ENCODE measurements around the gene FASN. TPM values are rescaled to one million over a fixed set of nuclear protein-coding genes. Genes with fewer than 3 reads are reported as not detected.
A peak's percentile ranks its signal among the peaks of the same experiment; 100 is the strongest.

The FASN gene
- total RNA-seq, 6 donors from 2014 or later: 191 to 805 (median 577) TPM

DNA sequence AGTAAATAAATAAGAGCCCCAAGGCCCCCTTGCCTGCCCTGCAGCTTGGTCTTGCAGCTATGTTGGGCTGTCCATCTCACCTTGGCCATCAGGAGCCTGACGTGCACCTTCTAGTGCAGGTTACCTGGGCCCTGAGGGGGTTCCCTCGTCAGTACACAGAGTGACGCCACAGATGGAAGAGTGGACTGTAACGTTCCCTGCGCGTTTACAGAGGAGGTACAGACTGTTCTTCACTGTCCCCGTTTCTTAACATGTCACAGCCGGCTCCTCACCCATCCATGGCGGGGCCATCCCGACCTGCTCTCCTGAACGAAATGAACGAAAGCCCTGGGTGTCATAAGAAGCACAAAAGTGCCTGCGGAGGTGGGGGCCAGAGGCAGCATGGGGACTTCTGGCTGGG is 15.9 kb upstream of the FASN start:
- 88 to 92% methylated on average over 13 of the region's 13 CpGs for WGBS, 2 donors
- no peaks in the 10 kb centered on the region for H3K27me3 ChIP-seq
- no peak for TF ChIP-seq EP300 (IDR thresholded peaks at IDR 0.05)
- TF ChIP-seq, protein P1, sequence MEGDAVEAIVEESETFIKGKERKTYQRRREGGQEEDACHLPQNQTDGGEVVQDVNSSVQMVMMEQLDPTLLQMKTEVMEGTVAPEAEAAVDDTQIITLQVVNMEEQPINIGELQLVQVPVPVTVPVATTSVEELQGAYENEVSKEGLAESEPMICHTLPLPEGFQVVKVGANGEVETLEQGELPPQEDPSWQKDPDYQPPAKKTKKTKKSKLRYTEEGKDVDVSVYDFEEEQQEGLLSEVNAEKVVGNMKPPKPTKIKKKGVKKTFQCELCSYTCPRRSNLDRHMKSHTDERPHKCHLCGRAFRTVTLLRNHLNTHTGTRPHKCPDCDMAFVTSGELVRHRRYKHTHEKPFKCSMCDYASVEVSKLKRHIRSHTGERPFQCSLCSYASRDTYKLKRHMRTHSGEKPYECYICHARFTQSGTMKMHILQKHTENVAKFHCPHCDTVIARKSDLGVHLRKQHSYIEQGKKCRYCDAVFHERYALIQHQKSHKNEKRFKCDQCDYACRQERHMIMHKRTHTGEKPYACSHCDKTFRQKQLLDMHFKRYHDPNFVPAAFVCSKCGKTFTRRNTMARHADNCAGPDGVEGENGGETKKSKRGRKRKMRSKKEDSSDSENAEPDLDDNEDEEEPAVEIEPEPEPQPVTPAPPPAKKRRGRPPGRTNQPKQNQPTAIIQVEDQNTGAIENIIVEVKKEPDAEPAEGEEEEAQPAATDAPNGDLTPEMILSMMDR (IDR thresholded peaks at IDR 0.05): no peak
- no peak for TF ChIP-seq POLR2A (IDR thresholded peaks at IDR 0.05)
- no peak for TF ChIP-seq POLR2AphosphoS5 (IDR thresholded peaks at IDR 0.05)
- H3K27ac ChIP-seq: peak overlapping the region; percentile 67 to 92 (median 80)
- DNase-seq (no peak), ATAC-seq (ENCODE audit: low FRiP score in 2 of 2) (no peak)
- H3K36me3 ChIP-seq: peaks cover 0 to 3% (median 0%) of the 10 kb centered on the region in 4 donors
- no peak overlapping the region for H3K4me3 ChIP-seq
- H3K4me1 ChIP-seq: peaks cover 0 to 52% (median 8%) of the 10 kb centered on the region in 4 donors
- H3K9me3 ChIP-seq: no peaks in the 10 kb centered on the region

DNA sequence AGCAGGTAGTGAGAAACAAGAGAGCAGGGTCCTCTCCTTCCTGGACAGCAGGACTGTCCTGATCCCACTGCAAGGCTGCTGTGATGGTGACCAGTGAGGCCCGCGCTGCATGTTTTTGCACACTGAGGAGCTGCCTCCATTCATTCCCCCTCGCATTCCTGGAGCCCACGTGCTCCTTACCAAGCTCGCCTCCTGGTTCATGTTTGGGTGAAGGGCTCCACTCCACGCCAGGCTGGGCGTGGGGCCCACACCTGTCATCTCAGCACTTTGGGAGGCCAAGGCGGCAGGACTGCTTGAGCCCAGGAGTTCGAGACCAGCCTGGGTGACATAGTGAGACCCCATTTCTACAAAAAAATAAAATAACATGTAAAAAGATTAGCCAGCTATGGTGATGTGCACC is 15.4 kb upstream of the FASN start:
- Histone ChIP-seq H3K27me3 (no peaks in the 10 kb centered on the region), H3K4me1 (peaks cover 0 to 49% (median 6%) of the 10 kb centered on the region in 4 donors), H3K36me3 (peaks cover 0 to 3% (median 0%) of the 10 kb centered on the region in 4 donors), H3K9me3 (no peaks in the 10 kb centered on the region), H3K27ac (peak overlapping the region; percentile 67 to 92 (median 80)), H3K4me3 (no peak overlapping the region)
- peak; percentile 10 to 60 for ATAC-seq (ENCODE audit: low FRiP score in 2 of 2)
- WGBS, 2 donors: 71 to 82% methylated on average over 9 of the region's 9 CpGs
- peak in 1 of 2 donors; percentile 71 for DNase-seq
- no peak for TF ChIP-seq EP300 (IDR thresholded peaks at IDR 0.05)
- TF ChIP-seq POLR2A (IDR thresholded peaks at IDR 0.05): no peak
- TF ChIP-seq POLR2AphosphoS5 (IDR thresholded peaks at IDR 0.05): no peak
- TF ChIP-seq, protein P1 (IDR thresholded peaks at IDR 0.05): no peak

DNA sequence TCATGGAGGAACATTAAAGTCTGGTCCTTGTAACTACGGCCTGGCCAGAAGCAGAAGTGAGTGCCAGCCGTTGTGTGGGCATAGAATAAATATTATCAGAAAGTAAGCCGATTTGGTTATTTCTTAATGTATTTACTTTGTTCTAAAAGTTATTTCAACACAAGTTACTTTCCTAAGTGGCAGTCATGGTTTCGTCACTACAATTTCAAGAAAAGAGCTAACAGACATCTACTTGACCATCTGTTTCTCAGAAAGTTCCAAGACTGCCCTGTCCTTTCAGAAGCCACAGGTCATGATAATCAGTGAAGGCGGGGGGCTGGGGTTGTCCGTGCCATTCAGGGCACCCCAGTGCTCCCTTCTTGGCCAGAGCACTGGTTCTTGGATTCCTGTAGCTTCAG is 14.9 kb upstream of the FASN start:
- DNase-seq: no peak
- WGBS, 2 donors: 70 to 77% methylated on average over 6 of the region's 6 CpGs
- Histone ChIP-seq H3K27ac (peak overlapping the region; percentile 67 to 92 (median 80)), H3K9me3 (no peaks in the 10 kb centered on the region), H3K36me3 (peaks cover 0 to 3% (median 0%) of the 10 kb centered on the region in 4 donors), H3K4me1 (peaks cover 0 to 44% (median 6%) of the 10 kb centered on the region in 4 donors), H3K27me3 (no peaks in the 10 kb centered on the region), H3K4me3 (peak overlapping the region in 1 of 4 donors; percentile 4)
- peak in 1 of 4 donors; percentile 53 for TF ChIP-seq POLR2A (IDR thresholded peaks at IDR 0.05)
- peak in 1 of 2 donors; percentile 27 for TF ChIP-seq POLR2AphosphoS5 (IDR thresholded peaks at IDR 0.05)
- TF ChIP-seq EP300 (IDR thresholded peaks at IDR 0.05): peak in 2 of 4 donors; percentile 61 to 76
- TF ChIP-seq, protein P1 (IDR thresholded peaks at IDR 0.05): no peak
- peak; percentile 39 to 47 for ATAC-seq (ENCODE audit: low FRiP score in 2 of 2)

DNA sequence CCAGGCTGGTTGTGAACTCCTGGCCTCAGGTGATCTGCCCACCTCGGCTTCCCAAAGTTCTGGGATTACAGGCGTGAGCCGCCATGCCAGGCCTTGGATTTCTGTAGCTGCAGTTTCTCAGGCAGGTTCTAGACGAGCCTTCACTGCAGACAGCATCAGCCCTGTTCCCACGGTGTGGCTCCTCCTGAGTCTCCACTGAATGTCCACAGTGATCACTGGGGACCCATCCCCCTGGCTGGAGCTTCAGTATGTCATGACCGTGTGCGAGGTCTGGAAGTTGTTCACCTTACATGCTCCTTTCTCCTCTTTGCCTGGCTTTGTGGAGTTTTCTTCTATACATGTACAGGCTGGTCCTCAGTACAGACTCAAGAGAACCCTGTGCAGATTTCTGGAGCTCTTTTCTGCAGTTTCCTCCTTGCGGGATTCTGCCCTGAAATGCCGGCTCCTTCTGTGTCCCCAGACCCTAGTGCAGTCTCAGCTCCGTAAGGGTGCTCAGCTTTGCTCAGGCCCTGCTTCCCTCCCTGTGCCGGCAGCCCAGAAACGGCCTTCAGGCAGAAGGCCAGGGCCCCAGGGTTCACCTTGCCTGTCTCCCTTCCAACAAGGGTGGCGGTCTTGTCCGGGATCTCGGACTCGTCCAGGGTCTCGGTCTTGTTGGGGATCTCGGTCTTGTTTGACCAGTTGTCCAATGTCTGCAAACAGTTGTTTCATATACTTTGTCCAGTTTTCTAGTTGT is 14.3 kb upstream of the FASN start:
- peak overlapping the region; percentile 36 to 92 (median 80) for H3K27ac ChIP-seq
- 83 to 94% methylated on average over 12 to 18 of the region's 18 CpGs for WGBS, 2 donors
- TF ChIP-seq EP300 (IDR thresholded peaks at IDR 0.05) (no peak), POLR2A (IDR thresholded peaks at IDR 0.05) (no peak), POLR2AphosphoS5 (IDR thresholded peaks at IDR 0.05) (no peak)
- TF ChIP-seq, protein P1 (IDR thresholded peaks at IDR 0.05): no peak
- H3K4me3 ChIP-seq: peak overlapping the region in 3 of 4 donors; percentile 4 to 15 (median 4)
- no peaks in the 10 kb centered on the region for H3K9me3 ChIP-seq
- peaks cover 3 to 43% (median 8%) of the 10 kb centered on the region in 4 donors for H3K4me1 ChIP-seq
- no peaks in the 10 kb centered on the region for H3K27me3 ChIP-seq
- DNase-seq: no peak
- H3K36me3 ChIP-seq: peaks cover 0 to 3% (median 0%) of the 10 kb centered on the region in 4 donors
- peak; percentile 8 to 14 for ATAC-seq (ENCODE audit: low FRiP score in 2 of 2)
